NCI-H1092 treated with DMSO at 0.1 percent for 48 hours (cell line): ENCODE data around the gene BACH2.
"Not testable (repeated sequence)": the region's sequence is repeated elsewhere in the genome, so short reads cannot be mapped to it uniquely, and the experiment has no call there.

Experiments used
- DNase-seq: peaks from one replicate; lab custom pipeline; 2025; lab: John Stamatoyannopoulos, UW

BACH2 gene

DNA sequence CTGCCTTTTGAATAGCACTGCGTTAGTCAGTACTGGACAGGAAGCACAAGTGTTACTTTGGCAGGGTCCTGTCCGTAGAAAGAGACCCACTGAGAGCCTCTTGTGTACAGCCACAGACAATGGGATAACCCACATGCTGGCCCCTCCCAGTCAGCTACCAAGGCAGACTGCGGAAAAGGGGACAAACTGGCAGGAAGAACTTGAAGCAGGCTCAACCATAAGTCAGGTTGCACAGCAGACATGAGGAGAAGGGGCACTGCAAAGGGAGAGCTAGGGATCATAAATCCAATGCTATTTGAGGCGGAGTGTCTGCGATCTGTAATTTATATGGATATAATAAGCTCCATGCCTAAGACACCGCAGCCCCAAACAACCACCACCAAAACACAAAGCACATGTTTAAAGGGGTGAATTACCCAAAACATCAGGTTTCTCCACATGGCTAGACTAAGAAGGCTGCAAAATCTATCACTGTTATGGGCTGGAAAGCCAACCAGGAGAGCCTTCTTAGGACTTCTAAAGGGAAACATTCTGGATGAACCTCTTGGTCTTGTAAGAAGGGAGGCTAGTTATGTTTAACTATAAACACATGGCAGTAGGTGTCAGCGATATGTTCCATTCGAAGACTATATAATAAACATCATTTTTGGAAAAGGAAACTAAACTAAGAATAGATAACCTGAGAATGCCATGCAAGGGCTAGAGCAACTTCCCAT is 141.7 kb downstream of the BACH2 start:
- no peak for DNase-seq

DNA sequence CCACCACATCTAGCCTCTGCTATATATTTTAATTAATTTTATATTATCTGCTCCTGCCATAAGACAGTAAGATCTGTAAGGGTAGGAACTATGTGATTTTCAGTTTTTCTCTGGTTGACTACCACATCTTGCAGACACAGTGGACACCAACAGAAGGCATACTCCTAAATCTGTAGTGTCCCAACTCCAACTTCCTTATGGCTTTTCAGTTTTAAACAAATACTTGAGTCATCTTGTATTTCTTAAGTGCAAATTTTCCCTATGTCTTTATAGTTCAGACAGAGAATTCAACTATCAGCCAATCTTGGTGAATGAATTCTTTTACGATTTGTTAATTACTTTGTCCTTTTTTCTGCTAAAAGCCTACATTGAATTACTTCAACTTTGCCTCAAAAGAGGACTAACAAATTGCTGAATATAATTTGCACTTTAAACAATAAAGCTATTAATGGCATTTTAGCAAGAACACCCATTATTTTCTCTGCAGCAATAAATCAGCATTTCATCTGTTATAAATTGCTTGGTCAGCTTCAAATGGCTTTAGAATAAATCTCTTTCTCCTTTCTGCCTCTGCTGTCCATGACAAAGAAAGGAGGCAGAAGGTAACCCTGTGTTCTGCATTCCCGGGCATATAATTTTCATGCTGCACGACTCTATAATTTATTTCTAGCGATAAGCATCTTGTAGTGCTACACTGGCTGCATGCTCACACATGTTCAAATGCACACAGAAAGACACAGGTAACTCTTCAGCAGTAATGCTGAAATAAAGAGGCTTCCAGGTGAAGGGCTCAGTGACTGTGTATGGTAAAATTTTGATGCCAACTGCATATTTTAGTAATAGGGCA is 144.8 kb downstream of the BACH2 start:
- DNase-seq = no peak

- DNase-seq = no peak
Observed at GRCh38 chr6:90149280-90149679, 147.4 kb downstream of the BACH2 start.

- DNase-seq = no peak
Observed at GRCh38 chr6:90148867-90149266, 147.8 kb downstream of the BACH2 start.

GRCh38 chr6:90146921-90147649 is 149.6 kb downstream of the BACH2 start:
- no peak for DNase-seq

DNA sequence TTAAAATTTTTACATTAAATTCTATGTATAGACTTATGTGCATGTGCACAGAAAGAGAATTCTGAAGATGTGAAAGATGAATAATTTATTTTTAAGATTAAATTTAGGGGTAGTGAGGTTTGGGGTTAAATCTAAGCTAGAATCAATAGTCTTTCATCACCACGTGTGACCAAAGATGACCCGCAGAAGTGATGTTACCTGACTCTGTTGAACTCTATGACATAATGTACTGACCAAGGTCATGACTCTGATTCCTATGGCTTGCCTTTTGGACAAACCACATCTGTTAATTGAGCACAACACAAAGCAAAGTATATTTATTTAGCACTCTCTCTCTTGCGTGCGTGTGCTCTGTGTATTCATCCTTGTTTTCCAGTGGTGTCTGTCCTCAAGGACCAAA is 150.6 kb downstream of the BACH2 start:
- no peak for DNase-seq

DNA sequence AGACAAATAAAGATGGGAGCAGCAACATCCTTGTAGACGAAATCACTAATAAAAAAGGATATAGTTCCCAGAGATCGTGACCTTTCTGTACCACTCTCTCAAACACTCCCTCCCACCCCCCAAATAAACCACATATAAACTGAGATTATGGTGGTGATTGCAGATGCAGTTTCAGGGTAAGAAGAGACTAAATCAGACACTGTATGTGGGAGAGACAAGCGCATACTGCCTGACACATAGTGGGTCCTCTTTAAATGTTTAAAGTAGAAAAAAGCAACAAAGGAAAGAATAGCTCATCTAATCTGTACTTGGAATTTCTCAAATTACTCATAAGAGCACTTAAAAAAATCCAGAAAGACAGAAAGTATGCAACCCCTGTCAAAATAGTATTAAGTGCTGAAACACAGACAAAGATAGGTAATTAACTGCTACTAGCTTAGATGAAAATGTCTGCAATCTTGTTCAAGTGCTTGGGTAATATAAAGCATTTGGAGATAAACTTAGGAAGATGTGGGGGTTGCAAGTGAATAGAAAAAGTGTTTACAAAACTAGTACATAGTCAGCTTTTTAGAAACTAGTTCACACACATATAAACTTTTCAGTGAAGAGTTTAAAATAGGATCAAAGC is 151.6 kb downstream of the BACH2 start:
- DNase-seq = no peak

DNA sequence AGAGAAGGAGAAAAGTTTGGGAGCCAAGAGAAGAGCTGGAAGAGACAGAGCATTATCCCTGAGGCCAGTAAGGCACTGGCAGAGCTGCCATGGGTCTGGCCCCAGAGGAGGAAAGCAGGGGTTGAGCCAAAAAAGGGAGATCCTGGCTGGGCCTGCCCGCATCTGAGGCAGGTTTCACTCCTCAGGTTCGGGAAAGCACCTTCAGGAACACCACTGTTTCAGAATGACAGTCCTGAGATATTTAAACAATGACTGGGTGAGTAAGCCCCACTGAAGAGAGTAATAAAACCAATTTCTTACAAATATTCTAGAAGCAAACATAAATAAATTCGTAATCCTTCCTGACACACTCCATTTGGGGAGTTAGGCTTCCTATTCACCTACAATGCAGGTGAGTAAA is 152.2 kb downstream of the BACH2 start:
- no peak for DNase-seq

- DNase-seq = no peak
Observed at GRCh38 chr6:90140683-90141082, 156.0 kb downstream of the BACH2 start.

DNA sequence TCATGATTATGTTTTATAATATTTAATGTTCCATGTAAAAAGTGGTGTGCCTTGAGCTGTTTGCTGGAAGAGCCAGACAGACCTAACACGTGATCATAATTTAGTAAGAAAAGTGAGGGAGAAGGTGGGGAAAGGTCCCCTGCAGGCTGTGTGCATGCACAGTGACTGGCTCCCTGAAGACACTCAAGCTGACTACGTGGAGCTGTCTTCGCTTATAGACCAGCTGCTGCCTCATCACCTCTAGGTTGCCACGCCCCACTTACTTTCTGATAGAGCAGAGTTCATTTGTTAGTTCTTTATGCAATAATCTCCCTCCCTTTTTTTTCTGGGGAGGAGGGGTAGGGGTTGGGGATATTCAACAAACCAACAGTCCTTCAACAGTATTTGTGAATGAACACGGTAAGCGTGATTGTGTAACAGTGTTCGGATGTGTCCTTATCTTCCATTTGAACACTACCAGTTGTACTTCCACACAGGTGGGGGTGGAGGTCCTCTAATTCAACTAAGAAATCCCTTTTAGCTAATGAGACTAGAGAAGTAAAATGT is 157.3 kb downstream of the BACH2 start:
- DNase-seq = no peak

DNA sequence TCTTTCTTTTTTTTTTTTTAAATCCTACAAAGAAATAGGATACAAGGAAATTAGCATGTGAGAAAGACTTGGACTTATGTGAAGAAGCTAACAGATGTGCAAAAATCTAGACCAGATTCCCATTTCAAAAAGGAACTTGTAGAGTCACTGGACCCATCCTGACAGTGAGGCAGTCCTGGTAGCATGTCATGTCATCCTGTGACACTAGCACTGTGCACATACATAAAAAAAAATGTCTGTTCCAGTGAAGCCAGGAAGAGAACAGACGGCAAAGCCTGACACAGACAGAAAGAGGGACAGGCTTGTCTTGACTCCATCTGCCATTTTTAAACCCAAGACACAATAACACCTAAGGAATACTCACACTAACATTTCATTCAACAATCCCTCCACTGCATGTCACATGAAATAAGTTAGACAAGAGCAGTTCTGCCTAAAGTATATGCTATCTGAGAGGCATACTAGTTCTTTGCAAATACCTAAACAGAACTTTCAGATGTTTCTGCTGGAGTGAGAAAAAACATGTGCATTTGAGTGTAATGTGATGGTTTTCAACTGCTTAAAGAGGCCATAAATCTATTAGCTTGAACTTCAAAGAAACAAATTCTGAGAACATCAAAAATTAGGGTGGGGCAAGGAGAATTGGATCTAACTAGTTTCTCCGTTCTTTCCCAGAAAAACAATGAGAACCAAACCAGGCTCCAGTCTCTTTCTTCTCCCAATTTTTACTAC is 159.6 kb downstream of the BACH2 start:
- no peak for DNase-seq

DNA sequence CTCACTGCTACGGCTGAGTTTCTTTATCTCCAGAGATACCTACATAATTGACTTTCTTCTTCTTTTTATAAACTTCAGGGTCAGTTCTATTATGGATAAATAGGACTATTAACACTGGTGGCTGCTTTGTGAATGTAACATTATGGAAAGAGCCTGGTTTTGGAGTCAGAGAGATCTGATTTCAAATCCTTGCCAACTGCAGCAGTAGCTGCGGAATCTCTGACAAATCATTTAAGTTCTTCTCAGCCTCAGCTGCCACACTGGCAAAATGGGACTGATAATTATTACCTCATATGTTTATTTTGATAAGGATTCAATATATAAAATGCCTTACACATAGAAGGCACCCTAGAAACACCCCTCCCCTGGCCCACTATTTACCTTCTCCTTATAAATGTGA is 160.5 kb downstream of the BACH2 start:
- DNase-seq = no peak

- no peak for DNase-seq
Observed at GRCh38 chr6:90135667-90136066, 161.0 kb downstream of the BACH2 start.

DNA sequence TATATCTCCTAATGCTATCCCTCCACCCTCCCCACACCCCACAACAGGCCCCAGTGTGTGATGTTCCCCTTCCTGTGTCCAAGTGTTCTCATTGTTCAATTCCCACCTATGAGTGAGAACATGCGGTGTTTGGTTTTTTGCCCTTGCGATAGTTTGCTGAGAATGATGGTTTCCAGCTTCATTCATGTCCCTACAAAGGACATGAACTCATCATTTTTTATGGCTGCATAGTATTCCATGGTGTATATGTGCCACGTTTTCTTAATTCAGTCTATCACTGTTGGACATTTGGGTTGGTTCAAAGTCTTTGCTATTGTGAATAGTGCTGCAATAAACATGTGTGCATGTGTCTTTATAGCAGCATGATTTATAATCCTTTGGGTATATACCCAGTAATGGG is 163.0 kb downstream of the BACH2 start:
- not testable (repeated sequence) for DNase-seq

DNA sequence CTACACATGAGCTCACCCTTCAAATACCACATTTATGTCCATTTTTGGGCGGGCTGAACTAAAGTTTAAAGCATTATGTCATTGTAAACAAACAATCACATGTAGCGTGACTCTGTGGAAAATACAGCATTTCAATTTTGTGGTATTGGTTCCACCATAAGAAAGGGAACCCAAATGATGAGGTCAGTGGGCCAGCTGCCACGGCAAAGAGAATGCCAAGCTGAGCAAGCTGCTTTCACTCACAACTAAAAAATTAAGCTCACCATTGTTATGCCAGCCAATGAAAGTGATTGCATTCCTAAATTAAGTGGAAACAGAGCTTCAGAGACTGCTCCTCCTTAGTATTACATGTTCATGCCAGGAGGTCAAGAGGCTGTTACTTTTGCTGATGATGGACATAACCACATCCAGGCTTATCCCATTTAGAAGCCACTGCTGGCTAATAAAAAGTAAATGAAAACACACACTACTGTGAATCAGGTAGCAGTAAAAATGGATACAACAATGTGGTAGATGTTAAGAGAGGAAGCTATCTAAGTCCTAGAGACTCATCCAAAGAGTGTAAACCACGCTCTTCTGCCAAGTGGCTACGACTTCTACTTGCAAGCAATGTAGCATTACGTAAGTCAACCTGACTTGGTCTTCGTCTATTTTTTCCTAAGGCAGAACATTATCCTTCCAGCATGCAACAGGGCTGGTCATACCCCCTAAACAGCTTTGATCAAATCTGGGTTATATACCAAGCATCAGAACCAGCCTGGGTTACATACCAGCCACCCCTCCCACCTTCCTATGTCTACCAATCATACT is 164.8 kb downstream of the BACH2 start:
- DNase-seq = no peak

- no peak for DNase-seq
Observed at GRCh38 chr6:90131125-90131524, 165.5 kb downstream of the BACH2 start.

- DNase-seq = not testable (repeated sequence)
Observed at GRCh38 chr6:90128687-90129086, 168.0 kb downstream of the BACH2 start.

DNA sequence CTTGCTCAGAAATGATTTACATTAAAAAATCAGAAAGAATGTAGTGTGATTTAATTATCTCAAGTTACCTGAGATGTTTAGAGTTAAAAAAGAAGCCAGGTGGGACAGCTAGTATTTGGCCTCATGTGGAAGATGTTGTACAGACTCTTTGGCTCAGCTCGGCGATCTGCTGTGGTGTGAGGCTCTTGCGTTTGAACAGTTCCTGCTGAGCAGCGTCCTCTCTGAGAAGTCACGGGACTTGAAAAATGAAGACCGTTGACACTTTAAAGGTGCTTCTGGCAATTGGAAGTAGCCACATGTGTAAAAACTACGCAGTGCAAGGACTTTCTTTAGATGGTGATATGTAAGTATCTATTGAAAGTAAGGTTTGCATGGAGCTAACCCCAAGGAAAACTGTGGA is 169.0 kb downstream of the BACH2 start:
- DNase-seq = no peak

DNA sequence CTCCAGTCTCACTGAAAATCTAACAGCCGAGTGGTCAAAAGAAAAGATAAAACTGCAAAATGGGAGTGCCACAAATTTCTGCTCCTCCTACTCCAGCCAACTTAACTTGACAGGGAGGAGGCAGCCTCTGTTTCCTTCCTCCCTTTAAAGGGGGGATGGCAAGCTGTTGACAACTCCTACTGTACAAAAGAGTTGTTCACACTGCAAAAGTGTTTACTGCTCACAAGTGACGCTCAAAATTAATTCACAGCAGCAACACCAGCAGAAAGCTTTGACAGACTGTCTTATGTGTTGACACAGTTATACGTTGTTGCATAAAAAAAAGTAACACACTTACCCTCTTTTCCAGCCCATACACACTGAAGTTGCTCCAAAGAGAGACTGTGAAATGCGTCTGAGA is 169.8 kb downstream of the BACH2 start:
- no peak for DNase-seq

GRCh38 chr6:90126181-90126580 is 170.5 kb downstream of the BACH2 start:
- DNase-seq = no peak
